GM18861 (cell line): Measurements from ENCODE around the gene SAYSD1.
"Not testable (repeated sequence)": the region's sequence is repeated elsewhere in the genome, so short reads cannot be mapped to it uniquely, and the experiment has no call there.

Source experiments
- ATAC-seq: cut with Tn5 transposase; IDR thresholded peaks from one replicate; pipeline ENCODE4 v1.9.1; 2021; ENCODE audit not compliant: unreplicated experiment

Gene SAYSD1, protein sequence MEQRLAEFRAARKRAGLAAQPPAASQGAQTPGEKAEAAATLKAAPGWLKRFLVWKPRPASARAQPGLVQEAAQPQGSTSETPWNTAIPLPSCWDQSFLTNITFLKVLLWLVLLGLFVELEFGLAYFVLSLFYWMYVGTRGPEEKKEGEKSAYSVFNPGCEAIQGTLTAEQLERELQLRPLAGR

DNA sequence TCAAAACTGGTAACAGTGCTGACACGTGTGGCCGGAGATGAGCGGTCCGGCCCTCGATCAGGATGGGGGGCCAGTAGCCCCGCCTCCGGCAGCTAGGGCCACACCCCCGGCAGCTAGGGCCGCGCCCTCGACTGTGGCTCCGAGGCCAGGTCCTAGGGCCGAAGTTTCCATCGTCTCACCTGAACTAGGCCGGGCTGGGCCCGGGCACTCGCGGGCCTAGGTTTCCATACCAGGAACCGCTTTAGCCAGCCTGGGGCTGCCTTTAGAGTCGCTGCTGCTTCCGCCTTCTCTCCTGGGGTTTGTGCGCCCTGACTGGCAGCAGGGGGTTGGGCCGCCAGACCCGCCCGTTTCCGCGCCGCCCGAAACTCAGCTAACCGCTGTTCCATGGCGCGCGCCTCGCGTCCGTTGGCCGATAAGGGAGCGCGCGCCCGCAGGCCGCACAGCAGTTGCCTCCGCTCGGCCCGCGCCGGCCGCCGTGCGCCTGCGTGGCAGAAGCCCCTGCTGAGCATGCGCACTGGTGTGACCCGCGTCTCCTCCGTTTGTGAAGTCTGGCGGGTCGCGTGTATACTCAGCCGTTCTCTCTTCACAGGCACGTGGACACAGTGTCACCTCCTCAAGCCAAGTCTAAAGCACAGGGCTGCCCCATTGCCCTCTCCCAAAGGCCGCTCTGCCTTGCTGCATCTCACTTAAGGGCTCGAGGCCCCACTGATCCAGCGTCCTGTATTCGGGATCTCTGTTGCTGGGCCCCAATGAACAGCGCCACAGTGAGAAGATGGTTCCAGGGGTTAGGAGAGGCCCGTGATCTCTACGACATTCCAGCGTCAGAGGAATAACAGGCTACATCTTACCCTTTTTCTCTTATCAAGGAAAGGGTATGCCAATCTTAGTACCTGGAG is at the start of gene SAYSD1:
Gene SAYSD1, minus strand, starts transcription at position 483 of the 896 bp plus-strand sequence. Its CDS starts 97 bp downstream, at position 386.
- peak; percentile 83 for ATAC-seq

DNA sequence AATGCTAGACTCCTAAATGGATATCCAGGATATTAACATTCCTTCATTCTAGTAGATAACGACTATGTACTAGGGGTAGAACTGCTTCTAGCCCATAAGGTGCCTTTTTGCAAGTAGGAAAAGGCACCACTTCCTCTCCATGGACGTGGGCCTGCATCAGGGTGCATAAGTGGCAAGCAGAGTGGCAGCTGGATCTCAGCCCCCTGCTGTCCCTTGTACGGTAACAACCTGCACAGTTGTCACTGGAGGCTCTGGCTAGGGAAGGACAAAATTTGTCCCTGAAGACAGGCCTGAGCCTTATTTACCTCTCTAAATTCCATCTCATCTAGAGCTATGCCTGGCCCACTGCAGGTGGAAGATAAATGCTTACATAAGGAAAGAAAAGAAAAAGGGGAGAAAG is 42.5 kb upstream of the SAYSD1 start:
- ATAC-seq = no peak

DNA sequence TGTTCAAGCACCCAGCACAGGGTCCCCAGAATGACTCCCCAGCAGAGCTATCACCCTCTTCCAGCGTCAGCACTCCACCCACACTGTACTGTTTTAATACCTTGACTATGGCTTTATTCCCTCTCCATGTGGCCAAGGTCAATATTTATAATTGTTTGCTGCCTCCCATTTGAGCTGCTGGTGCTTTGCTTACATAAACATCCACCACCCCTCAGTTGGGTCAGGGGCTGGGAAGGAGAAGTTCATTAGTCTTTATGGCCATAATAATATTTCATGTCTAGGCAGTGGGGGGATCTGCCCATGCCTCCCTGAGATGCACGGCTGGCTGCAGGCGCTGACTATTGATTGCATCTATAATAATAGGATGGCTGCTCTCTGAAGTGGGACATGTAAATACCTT is 41.8 kb upstream of the SAYSD1 start:
- no peak for ATAC-seq

DNA sequence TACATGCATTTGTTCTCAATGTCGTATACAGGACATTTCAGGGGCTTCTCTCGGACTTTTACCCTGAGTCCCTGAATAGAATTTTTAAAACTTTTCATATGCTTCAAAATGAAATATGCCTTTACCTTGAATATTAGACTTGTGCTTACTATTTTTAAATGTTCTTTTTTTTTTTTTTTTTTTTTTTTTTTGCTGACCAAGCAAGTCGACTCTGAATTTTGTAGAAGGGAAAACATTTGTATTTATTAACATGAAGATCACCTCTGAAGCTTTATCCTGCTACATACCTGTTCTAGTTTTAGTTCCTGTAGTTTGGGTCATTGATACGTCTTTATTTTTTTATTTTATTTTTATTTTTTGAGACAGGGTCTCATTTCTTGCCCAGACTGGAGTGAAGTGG is 39.7 kb upstream of the SAYSD1 start:
- ATAC-seq = no peak

DNA sequence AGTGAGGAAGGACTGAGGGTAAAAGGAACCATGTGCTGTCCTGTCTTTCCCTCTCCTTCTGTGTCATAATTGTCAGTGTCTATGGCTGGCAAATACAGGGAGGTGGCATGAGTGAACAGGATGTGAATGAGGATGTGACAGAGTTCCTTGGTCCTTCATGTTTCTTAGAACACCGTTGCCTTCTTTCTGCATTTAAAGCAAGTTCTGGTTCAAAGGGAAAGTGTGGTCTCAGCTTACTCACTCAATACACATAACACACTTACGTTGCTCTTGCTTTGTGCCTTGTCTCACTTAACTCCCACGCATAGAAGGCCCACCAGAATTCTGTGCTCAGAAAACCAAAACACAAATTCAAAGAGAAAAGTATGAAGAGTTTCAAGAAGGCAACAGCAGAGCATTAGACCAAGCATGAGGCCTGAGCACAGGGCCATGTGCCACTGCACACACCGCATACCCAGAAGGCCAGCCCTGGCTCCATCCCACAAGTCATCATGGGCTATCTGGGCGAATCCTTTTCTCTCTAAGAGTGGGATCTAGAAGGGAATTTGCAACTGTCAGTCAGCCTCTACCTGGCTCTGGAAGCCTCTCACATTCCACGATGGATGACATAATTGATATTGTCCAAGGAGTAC is 38.9 kb upstream of the SAYSD1 start:
- no peak for ATAC-seq

DNA sequence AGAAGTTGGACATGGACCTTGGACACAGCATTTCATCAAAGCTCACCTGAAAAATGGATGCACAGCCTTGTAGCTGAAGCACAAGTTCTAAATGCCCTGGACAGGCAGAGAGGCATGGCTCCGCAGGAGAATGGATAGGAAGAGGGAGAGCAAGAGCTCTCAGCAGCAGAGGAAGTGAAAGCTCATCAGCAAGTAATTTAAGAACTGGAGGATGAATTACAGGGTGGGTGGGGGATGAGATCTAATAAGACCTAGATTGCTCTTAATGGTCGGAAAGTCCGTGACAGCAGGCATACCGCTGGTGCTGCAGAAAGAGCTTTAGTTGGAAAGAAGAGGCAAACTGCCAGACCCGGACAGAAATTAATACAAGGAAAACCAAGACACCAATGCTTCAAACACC is 37.3 kb upstream of the SAYSD1 start:
- no peak for ATAC-seq

DNA sequence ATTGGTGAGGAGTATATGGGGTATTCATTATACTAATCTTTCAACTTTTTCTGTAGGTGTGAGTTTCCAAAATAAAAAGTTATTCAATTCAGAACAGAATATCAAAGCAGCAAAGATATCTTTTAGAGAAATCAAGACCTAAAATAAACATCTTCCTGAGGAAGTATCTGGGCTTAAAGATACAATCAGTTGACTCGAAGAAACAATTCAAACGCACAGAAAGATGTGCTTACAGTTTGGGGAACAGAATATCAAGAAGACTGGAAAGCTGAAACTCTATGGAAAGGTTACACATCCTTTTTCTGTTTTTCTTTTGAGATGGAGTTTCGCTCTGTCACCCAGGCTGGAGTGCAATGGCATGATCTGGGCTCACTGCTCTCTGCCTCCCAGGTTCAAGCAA is 36.2 kb upstream of the SAYSD1 start:
- ATAC-seq = no peak

DNA sequence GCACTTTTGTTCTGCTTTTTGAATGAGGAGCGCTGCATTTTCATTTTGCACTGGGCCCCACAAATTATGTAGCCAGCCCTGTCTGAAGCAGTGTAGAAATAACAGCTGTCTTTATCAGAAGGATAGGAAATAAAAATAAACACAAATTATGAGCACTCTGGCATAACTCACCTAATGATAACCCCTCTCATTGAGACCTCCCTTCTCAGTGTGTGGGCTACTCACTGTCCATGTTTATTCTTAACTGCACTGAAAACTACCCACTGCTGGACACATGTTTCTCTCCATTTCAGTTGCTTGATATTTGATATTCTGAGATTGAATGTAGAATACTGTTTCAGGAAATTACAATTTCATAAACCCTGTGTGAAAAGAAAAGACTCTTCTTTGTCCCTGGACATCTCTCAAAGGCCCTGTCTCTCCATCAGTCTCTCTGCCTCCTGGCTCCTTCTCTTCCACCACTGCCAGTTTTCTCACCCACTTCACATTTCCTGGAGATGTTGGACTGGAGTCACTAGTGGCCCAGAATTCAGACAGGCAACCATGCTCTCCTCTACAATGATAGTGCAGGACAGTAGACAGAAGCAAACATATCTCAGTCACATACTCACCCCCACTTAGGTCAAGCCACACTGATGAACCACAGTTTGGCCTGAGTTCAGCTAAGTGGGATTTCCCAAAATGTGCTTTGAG is 29.6 kb upstream of the SAYSD1 start:
- no peak for ATAC-seq

DNA sequence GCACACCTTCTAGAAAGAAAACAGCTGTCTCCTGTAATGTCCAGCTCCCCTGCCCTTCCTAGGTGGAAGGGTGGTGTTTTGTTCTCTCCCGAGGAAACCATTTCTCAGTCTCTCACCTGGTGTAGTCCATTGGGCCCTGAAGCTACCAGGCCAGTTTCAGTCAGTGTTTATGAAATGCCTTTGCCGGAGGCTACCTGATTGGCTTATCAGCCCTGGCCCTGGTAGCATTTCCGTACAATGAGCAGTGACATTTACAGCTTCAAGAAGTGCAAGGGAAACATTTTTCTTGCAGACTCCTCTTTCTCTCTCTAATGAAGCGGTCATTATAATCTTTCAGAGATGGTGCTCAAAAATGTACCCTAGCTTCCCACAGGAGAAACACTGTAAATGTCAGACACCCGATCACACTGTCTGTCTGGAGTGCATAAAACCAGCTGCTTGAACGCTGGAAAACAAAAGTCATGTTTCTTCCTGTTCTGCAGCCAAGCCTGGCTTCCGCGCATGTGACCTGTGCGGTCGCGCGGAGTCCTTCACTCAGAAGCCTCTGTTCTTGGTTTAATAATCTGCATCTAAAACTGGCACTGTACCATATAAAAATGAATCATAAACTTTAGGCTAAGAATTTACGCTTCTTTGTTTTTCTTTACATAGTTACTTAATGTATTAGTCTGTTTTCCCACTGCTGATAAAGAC is 28.4 kb upstream of the SAYSD1 start:
- ATAC-seq = no peak

DNA sequence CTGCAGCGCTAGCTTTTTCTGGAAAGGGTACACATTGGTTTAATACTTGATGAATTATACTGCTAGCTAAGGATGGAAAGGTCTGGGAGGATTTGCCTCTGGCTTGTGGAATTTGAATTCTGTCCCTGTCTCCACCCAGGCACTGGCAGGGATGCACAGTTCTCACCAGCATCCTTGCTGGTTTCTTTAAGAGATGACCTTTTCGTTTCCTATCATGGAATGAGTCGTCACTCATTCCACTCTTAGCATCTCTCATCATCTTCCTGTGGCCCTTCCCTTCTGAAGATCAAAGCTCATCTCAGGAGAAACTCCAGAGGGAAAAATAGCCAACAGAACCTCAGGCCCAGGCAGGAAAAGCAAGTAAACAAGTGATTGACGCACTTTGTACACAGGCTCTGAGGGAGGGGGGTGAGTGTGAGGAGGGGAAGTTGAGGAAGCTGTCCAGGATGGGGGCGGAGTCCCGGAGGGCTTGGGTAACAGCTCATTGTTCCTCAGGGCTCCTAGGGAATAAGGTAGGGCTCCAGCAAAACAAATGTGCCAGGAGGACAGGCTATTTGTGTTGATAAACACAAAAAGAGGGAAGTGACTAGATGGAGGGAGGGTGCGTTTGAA is 25.7 kb upstream of the SAYSD1 start:
- no peak for ATAC-seq

DNA sequence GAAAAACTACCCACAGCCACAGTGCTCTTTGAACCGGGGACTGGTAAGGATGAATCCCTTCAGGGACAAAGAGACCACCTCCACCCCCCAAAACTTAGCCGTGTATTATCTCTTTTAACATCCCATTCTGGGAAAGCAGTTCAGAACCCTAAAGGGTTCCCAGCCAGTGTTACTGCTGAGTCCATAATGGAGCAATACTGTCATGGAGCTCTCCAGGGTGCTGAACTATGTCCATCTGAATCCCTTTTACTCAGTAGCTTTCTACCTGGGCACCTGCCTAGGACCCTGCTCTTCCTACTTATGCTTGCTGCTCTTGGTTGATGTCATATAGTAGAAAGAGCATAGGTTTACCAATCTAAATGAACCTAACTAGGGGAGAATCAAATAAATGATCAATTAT is 22.3 kb upstream of the SAYSD1 start:
- ATAC-seq = no peak

DNA sequence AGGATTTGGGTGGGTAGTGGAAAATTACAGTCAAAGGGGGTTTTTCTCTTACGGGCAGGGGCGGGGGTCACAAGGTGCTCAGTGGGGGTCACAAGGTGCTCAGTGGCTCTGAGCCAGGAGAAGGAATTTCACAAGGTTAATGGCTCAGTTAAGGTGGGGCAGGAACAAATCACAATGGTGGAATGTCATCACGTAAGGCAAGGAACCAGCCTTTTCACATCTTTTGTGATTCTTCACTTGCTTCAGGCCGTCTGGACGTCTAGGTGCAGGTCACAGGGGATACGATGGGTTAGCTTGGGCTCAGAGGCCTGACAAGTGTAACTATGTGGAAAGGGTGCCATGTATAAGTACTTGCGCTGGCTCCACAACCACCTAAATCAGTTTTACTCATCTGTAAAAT is 21.2 kb upstream of the SAYSD1 start:
- not testable (repeated sequence) for ATAC-seq

DNA sequence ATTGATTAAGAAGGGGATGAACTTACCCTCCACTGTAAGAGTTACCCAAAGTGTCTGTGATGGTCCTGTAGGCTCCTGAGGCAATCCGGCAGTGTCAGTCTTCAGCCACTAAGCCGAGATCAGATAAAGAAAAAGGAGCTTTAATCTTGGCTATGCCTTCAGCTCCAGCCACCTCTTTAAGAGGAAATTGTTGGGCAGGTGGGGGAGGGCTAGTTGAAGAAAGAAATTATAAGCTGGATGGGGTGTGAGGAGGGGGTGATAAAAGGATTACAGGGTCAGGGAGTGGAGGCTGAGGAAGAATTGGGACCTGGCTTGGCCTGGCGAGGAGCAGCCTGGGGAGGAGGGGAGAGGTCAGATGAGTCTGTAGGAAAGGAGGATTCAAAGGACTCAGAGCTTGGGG is 19.8 kb upstream of the SAYSD1 start:
- ATAC-seq = not testable (repeated sequence)

DNA sequence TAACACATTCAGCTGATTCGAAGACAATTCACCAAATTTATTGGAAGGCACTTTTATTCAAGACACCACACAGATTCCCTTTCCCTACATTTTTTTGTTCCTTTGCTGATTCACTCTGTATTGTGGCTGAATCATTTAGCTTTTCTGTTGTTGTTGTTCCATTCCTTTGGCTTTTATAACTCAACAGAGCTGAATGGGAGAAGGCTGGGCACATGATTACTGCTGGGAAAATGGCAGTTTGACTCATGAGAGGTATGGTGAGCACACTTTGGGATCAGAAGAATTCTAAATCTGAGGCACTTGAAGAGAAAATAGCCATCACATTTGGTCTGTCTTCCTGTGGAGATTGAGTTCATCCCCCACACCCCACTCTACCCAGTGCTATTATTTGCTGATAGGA is 15.7 kb upstream of the SAYSD1 start:
- ATAC-seq = no peak

DNA sequence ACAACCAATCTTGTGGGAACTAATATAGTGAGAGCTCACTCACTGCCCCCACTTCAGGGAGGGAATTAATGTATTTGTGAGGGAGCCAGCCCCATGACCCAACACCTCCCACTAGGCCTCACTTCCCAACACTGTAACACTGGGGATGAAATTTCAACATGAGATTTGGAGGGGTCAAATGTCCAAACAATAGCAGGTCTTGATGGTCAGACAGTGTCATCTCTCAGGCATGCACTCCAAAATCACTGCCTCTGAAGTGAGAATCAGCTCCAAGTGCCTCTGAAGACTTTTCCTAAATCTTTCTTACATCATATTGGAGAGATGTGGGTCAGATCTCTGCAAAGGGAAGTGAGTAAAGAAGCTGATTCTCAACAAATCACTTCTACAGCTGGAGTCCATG is 13.8 kb upstream of the SAYSD1 start:
- no peak for ATAC-seq

DNA sequence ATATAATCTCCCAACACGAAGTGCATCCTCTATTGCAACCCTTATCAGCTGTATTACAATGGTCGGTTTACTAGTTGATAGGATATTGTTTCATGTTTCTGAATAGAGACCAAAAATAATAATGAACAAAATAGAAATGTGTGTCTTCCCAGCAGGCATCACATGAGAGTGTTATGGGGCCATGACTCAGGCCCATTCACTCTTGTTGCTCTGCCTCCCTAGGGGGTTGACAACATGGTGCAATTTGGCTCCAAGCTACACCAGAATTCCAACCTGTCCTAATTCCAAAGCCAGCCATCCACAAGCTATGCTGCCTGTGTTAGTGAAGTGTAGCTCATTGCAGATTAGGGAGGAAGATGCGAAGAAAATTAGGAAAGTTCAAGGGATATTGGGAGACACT is 13.1 kb upstream of the SAYSD1 start:
- no peak for ATAC-seq

DNA sequence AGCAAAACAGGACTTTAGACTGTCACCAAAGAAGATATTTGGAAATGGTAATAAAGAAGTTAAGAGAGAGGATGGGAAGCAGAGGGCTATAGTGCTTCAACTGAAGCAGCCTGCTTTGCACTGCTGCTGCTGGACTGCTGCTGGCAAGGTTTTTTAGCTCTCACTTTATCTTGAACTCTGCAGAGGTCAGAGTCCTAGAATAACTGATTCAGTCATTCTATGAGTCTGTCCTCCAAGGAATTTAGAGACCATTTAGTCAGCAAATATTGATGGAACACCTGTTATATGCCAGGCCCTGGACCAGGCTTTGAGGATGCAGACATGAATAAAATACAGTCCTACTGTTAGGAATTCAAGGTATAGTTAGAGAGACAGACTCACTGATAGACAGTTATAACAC is 9.1 kb upstream of the SAYSD1 start:
- ATAC-seq = no peak

DNA sequence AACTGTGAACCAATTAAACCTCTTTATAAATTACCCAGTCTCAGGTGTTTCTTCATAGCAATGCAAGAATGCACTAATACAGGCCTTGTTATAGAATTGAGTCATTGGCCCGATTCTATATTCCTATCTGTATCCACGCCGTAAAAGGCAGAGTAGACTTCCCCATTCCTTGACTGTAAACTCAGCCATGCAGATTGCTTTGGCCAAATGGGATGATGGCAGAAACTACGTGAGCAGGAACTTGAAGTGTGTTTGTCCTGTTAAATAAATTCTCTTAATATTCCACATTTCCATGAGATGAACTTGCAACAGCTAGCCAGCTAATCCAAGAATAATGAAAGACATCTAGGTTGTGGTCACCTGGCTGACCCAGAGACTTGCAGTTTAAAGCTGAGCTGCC is 3.9 kb upstream of the SAYSD1 start:
- ATAC-seq = no peak

DNA sequence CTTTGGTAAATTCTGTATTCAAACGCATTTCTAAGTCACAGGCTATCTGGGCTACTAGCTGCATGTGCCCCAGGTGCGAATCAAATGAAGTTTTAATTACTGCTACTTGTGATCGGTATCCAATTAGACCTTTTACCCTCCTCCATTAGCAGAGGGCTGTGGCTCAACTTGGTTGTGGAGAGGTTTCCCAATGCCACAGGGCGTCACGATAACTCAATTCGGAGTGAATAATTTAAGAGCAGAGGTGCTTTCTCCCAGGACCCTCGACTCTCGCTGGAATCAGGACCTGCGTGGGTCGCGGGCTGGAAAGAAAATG is 640 bp downstream of the SAYSD1 start:
- ATAC-seq = peak; percentile 11

DNA sequence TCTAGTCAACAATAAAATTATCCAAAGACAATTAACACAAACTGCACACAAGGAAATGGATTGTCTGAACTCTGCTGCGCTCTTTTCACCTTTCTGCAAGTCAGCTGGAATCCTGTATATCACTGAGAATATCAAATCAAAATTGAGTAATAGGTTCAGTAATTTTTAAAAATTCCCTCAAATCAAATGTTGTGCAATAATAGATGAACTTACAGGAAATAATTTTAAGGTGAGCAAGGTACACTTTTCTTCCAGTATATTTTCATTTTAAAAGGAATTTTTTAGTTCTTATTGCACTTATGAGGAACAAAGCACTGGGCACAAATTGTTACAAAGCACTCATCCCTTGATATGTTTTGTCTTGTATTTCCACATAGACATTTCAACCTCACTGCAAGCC is 1.2 kb downstream of the SAYSD1 start:
- no peak for ATAC-seq

DNA sequence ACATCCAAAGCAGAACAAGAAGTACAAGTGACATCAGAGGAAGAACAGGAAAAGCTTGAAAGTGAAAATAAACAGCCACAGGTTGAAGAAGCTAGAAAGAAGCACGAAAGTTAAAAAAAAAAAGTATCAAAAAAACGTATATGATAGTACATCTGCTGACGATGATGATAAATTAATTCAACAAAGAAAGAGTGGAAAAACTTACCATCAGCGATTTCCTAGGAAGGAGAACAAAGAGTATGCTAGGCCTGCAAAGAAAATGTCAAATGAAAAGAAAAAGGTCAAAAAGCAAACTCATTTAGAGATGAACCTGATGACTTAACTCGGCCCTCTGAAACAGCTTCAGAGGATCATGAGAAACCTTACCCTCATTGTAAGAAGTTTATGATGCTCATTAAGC is 3.7 kb downstream of the SAYSD1 start:
- no peak for ATAC-seq
